ENCODE measurements around the gene WNT4. TPM values are rescaled to one million over a fixed set of nuclear protein-coding genes. Genes with fewer than 3 reads are reported as not detected.
A peak's percentile ranks its signal among the peaks of the same experiment; 100 is the strongest.

The WNT4 gene
- total RNA-seq, 1 donor from 2014 or later, result 7.7 TPM

DNA sequence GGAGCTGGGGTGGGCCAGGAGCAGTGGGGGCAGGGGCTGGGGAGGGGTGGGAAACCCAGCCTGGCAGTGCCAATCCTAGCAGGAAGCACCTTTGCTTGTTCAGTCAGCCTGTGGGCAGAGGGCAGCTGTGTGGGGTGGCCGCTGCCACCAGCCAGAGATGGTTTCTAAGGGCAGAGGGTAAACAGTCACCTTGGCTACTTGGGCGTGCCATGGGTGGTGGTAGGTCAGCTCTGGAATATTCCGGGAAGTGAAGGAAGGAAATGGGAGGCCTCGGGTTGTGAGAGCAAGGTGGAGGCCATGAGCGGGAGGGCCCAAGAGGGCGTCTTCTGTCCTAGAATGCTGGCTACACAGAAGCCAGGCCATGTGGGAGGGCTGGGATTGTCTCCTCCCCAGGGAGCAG, 20.7 kb upstream of the WNT4 start:
- no peak for DNase-seq

DNA sequence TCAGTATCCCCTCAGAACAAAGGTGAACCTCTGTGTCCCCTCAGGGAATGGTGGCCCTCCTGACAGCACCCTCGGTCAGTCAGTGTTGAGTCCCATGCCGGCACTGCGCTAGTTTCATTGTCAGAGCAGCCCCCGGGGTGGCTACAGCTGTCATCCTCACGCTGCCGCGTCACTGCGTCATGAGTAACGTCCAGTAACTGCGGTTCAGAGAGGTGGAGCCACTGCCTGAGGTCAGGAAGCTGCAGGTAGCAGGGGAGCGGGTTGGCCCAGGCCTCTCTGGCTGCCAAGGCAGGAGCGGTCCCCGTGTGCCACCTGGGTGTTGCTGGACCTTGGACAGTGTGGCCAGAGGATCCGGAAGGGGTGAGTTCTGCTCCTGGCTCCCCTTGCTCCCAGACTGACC, 20.2 kb upstream of the WNT4 start:
- DNase-seq, result no peak

DNA sequence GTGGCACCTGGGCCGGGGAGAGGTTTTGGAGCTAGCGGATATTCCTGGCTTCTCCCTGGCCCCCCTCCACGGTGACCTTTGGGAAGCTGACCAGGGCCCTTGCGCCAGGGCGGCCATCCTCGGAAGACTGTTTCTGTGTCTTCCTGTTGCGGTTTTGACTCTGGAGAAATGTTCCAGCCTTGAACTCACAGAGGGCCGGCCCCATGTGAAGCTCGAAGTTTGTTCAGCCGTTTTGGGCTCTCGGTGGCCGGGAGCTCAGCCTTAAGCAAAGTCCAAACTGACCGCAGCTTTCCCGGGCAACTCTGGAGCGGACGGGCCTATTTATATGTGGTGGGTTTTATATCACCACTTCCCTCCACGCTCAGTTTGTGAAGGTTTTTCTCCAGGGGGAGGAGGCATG, 17.0 kb upstream of the WNT4 start:
- no peak for DNase-seq

DNA sequence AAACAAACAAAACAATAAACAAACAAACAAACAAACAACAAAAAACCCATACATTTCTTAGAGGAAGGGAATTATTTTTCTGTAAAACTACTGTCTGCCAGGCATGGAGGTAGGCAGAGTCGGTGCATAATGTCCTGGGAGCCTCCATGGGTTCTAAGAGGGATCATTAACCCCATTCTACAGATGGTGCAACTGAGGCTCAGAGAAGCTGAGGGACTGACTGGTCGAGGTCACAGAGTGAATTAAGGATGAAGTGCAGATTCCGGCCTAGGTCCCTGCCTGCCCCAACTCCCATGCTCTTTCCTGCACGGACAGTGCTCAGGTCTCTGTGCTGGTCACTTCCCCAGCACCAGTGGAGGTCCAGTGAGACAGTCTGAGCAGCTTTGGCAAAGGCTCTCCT, 15.8 kb upstream of the WNT4 start:
- no peak for DNase-seq

DNA sequence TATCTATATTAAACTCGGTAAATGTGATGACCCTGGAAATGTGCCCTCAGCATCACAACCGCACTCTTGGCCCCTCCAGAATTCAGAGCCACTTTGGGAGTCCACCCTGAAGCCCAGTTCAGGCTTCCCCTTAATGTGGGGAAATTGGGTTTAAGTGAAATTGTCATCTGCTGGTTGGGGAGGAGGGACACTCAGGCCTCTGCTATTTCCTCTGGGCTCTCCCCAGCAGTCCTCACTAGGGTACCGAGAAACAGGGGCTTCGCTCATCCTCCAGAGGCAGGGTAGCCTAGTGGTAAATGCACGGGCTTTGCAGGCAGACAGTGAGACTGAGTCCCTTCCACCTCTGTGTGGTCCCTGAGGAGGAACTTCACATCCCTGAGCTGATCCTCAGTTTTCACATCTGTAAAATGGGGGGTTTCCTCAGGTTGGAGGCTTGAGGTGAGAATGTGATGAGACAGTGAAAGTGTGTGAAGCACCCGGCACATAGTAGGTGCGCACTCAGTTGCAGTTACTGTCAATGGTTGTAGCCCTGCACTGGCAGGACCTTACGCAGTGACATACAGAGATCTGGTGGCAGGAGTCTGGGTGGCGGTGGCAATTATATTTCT, 14.6 kb upstream of the WNT4 start:
- no peak for DNase-seq

DNA sequence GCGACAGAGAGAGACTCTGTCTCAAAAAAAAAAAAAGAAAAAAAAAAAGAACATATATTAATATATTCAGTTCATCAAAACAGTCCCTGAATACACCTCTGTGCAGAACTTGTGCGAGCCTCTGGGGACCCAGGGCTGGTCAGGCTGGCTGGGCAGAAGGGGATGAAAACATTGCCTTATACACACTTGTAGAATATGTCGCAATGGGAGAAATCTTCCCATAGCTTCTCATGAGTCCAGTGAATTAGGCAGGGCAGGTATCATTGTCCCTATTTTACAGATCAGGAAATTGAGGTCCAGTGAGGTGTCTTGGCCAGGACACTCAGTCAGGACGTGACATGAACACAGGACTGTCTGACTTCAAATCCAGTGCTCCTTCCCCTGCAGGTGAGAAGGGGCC, 12.6 kb upstream of the WNT4 start:
- no peak for DNase-seq

DNA sequence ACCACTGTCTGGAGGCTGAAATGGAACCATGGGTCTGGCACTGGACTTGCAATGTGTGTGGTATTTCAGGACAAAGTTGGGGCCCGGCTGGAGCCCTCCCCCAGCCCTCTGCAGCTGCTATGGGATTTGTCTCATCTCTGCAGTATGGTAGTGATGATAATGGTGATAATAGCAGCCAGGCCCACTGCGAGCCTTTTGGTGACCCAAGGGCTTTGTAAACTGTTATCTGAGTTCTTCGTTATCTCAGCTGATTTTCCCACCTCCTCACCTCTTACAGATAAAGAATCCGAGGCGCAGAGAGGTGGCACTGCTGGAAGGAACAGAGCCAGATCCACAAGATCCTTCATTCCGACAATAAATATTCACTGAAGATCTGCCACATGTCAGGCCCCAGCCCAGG, 11.7 kb upstream of the WNT4 start:
- no peak for DNase-seq

DNA sequence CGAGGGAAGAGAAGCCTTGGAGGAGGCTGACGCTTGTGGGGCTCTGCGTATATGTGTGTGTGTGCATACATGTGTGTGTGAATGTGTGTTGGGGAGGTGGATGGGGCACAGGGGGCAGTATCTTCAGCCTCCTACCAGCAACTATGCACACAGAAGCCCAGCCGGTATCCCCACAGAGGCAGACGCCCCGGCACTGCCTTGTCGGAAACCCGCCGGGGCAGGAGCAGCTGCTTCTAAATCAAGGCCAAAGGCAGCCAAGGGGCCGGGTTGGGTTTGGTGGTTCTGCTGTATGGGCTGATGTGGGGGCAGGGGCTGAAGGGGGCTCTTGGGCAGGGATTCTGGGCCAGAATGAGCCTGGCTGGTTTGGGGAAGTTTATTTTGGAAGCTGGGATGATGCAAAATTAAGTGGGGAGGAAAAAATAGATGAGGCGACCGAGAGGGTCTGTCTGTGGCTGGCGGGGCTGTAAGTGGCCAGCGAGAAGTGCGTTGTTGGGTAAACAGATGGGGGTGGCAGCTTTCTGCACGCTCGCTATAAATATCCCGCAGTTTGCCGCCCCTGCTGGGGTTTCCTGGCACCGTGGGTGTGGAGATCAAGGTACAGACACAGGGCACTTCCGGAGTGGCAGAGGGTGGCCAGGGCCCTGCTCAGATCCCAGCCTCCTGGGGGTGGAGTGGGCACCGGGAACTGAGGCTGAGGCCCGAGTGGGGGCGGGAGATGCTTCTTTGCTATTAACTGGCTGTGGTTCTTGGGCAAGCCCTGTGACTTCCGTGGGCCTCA, 11.0 kb upstream of the WNT4 start:
- peak; percentile 62 for DNase-seq

DNA sequence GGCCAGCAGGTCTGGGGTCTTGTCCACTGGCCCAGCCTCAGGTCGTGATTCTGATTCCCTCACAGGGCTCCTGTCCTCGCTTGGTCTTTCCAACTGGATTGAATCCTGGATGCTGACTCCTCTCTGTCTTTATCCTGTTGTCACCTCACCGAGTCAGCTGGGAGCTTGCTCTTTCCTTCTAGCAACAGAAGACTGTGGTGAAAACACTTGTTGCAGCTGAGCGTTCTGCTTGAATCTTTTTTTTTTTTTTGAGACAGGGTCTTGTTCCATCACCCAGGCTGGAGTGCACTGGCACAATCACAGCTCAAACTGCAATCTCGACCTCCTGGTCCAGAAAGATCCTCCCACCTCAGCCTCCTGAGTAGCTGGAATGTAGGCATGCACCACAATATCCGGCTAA, 8.0 kb upstream of the WNT4 start:
- DNase-seq, result no peak

DNA sequence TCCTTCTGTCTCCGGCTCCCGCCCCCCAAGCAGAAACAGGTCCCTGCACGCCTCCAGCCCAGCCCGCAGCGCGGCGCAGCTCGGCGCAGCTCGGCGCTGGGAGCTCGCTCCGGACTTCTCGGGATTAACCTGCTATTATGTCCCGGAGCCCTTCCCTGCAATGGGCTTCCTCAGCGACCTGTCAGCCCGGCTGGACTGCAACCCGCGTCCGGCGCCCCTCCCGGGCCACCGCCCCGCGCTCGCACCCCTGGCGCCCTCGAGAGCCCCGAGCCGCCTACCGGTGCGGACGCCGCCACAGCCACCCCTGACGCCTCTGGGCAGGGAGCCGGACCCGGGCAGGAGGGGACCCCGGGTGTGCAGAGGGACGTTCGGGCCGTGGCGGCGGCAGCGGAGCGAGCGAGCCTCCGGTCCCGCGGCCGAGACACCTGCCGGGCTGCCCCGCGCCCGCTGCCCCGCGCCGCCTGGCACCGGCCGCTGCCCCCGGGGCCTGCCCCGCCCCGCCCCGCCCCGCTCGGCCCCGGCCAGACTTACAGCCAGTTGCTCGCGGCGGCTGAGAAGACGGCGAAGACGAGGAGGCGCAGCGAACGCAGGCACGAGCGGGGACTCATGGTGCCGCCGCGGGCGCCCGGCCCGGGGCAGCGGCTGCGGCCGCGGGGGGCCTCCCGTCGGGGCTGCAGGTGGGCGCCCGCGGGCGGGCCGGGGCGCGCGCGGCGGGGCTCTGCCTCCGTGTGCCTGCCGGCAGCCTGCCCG, 407 bp downstream of the WNT4 start:
- peak; percentile 55 for DNase-seq

DNA sequence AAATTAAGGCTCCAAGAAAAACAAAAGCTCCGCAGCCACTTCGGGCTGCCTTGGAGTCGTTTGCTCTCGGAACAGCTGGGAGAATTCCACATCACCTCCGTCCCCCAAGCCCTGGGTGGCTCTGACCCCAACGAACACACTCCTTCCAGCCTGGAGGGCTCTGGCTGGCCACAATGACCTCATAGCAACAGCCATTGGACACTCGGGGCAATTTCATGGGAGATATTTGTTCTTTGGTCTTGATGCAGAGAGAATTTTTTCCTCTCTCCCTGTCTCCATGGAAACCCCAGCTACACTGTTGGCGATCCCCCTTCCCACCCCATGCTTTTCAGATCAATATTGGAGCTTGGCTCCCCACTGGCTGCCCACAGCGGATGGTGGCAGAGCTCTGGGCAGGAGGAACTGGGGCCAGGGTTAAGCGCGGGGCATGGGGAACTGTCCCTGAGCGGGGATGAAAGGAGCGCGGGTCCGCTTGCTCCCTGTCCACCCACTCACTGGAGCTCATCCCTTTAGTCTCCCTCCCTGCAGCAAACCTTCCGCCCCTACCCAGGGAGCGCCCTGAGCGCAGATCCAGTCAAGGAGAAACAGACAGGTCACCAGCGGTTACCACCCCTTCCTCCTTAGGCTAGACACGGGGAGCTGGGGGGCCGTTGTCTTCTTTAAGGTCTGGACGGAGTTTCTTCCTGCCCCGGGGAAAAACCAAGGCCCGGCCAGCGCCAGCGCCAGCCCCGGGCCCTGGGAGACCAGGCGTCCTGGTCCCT, 1.2 kb downstream of the WNT4 start:
- no peak for DNase-seq

DNA sequence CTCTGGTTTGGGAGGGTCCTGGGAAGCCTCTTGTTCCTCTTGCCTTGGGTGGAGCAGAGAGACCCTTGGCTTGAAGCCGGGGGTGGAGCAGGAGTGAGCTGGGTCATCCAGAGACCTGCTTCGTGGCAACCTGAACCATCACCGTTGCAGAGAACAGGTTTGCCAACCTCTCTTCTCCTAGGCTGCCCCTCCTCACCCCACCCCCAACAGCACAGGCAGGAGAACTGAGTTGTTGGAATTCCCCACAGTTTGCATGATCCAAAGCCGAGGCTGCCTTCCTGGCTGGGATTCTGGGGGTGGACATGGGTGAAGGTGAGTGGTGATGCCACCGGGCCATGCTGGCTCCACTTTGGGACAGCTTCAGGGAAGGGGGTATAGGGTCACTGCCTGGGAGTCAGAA, 2.2 kb downstream of the WNT4 start:
- DNase-seq, result no peak

DNA sequence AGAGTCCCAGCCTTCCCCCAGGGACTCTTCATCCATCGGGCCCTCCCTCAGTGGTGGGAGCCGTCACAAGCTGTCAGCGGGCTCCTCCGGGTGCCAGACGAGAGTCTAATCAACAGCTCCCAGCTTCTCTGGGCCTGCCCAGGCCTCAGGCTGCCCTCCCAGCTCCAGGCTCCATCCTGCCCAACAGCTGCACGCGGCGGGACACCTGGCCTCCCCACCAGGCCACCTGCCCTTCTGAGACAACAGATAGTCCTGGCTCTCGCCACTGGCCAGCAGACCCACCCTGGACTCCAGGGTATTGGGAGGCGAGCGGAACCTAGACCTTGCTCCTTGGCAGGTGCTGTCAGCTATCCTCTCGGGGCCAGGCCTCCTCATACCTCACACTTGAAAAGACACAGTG, 3.1 kb downstream of the WNT4 start:
- DNase-seq, result no peak

DNA sequence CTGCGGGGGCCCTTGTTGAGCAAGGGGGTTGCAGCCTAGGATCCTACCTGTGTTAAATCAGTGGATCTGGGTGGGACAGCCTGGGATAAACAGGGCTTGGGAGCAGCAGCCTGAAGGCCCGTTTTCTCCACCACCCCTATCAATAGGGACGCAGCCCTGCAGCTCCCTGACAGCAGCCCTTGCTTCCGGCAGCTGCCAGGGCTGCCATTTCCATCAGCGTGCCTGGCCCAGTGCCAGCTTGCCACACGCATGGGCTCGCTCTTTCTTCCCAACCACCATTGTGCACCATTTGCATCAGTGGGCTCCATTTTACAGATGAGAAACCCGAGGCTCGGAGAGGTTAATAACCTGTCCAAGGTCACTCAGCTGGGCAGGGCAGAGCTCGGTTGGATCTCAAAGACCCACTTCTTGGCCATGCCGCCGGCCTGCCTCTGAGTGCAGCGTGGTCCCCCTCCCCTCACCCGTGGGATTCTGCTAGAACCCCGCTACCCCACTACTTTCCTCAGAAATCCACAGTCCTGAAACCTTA, 3.8 kb downstream of the WNT4 start:
- DNase-seq, result peak; percentile 47

DNA sequence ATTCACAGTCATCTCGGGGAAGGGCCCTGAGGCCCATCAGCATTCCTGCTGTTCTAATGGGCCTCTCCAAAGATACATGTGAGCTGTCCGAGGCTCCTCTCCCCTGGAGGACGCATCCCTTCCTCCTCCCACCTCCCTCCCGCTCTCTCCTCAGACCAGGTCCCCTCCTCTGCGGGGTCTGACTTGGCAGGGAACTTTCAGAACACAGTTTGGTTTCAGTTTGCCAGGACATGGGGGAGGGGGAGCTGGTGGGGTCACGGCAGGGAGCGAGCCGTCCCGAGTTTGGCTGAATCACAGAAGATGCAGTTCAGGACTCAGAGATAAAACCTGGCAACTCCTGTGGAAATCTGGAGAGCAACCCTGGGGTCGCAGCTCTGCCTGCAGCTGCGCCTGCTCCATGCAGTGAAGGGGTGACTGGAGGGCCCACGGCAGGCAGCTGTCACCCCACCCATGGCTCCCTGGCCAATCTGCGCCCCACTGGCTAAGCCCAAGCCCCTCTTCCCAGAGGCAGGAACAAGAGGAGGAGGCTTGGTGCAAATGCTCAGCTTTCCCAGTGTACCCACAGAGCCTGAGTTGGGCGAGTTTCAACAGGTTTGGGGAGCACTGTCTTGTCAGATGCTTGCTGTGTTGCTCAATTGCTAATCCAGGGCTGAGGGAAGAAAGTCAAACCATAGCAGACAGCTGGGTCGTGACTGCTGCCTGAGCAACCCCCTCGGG, 5.7 kb downstream of the WNT4 start:
- DNase-seq, result peak; percentile 73

DNA sequence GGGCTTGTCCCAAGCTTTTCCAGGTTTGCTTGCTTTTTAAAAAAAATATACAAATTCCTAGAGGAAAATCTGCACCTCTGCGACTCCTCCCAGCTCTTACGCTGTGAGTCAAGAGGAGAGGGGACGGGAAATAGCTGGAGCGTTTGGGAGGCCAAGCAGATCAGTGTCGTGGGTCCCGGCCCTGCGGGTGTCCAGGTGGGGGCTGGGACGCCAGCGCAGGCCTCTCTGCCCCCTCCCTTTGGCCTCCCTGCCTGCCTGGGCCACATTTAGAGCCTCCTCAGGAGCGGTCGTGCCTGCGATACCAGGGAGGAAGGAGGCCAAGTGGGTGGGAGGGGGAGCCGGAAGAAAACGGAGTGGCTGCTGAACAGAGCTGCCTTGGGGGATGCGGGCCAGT, 9.0 kb downstream of the WNT4 start:
- no peak for DNase-seq

DNA sequence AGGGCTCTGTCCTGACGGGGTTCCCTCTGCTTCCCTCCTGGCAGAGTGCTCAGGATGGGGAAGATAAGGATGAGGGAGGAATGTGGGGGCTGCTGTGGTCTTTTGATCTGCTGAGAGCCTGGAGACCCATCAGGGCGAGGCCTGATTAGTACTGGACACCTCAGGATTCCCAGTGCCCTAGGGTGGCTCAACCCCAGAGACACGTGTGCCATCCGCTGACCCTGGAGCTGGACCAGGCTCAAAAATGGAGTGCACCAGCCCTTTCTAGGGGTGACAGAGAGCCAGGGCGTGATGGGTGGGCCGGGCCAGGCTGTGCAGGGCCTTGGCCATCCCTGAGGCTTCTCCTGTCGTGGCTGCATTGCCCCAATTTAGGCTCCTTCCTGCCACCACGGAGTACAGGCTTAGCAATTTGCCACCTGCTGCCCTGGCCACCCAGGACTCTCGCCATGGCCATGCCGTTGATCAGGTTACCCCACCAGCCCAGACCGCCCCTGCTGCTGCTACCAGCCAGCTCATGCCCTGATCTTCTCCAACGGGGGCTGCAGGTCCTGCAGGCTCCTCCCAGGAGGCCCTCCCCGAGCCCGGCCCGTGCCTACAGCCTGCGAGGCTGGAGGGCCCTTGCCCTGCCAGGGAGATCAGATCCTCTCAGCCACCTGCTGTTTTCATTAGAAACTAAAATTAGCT, 9.5 kb downstream of the WNT4 start:
- peak; percentile 77 for DNase-seq

DNA sequence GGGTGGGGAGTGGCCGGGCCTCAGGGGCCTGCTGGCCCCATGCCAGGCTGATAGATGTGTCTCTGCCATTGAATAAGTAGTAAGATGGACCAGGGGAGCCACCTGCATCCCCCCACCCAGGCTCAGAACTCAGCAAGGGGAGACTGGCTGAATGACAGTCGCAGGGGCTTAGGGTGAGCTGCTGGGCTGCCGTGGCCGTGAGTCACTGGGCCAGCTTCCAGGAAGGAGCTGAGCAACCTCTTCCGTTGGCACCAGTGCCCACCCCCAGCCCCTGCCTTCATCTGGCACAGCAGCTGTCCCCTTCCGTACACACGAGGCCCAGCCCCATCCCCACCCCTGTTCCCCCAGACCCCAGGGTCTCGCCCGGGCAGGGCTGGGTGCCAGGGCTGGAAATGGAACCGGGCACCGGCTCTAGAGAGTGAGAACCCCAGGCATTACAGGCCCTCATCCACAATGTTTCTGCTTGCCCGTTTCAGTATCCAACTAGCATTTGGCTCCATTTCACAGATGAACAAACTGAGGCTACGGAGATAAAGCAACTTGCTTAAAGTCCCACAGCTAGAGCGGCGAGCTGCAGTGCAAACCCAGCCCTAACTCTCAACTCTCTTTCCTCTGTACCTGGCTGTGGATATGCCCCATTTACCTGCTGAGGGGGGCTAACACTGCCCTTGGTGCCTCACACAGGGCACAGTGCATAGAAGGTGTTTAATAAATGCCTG, 10.2 kb downstream of the WNT4 start:
- DNase-seq, result peak; percentile 91

DNA sequence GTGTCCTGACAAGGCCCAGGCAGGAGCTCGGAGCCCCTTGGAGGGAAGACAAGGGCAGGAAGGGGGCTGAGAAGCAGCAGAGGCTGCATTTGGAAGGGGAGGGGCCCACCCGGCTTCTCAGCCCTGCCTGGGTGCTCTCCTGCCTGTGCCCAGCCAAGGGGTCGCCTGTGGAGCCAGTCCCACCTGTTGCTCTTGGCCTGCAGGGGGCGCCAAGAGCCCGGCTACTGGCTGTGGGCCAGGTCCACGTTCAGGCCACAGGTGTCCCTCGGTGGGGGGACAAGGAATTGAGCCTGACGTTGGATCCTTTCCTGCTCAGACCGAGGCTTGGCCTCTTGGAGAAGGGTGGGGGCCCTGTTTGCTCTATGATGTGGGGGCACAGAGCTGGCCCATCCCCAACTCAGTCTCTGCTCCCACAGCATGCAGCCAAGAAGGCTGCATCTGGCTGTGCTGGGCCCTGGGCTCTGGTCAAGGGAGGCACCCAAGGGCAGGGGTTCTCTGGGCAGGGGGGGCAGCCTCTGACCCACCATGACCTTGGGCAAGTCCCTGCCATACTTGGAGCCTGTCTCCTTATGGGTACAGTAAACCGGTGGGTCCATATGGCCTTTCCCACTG, 10.9 kb downstream of the WNT4 start:
- DNase-seq, result peak; percentile 73

DNA sequence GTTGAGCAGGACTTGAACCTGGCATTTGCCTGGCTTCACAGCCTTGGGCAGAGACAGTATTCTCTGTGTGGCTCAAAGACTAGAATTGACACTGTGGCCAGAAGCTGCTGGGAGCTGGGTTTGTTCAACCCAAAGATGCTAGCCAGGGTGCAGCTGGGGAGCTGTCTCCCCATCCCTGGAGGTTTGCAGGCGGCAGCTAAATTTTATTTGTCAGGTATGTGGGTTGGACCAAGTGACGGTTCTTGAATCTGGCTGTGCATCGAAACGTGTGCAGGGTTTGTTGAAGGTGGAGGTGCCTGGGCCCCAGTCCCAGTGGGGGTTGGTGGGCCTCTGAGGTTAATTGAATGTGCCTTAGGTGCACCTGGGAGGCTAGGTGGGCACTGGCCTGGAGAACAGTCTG, 11.8 kb downstream of the WNT4 start:
- no peak for DNase-seq

Data from tongue (tissue), 2 donors.